HK-2 (cell line): ENCODE measurements around the gene RTKN.
"Not testable (repeated sequence)": the region's sequence is repeated elsewhere in the genome, so short reads cannot be mapped to it uniquely, and the experiment has no call there.

Experiments used
- DNase-seq: peaks from one replicate; pipeline ENCODE4 v3.0.0-alpha.2; 2018; ENCODE audit not compliant: unreplicated experiment

The RTKN gene

DNA sequence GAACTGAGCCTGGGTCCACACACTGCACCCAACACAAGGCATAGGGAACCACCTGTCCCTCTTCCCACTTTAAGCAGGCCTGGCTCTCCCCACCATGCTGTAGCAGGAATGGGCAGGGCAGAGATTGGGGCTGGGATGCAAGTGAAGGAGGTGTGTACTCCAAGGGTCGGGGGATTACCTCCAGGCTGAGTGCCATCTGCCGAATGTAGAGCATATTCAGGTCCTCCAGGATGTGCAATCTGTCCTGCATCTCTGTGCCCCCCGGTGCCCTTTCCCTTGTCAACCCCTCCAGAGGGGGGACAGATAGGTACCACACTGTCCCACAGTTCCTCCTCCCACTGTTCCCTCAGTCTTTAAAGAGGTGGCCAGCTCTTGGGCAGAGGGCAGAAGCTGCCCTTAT, 2.4 kb downstream of the RTKN start:
- DNase-seq = no peak

DNA sequence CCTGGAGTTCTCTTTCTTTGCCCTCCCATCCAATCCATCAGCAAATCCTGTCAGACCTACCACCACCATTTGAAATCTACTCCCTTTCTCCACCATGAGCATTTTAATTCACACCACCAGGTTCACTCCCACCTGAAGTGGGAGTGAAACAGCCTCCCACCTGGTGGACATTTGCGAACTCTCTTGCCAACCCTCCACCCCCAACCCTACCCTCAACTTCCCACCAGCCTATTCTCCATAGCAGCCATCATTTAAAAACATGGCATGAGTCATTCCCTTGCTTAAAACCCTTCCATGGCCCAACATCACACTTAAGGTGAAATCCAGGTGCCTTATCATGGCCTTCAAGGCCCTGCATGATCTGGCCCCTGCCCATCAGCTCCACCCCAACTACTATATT, 3.5 kb downstream of the RTKN start:
- no peak for DNase-seq

DNA sequence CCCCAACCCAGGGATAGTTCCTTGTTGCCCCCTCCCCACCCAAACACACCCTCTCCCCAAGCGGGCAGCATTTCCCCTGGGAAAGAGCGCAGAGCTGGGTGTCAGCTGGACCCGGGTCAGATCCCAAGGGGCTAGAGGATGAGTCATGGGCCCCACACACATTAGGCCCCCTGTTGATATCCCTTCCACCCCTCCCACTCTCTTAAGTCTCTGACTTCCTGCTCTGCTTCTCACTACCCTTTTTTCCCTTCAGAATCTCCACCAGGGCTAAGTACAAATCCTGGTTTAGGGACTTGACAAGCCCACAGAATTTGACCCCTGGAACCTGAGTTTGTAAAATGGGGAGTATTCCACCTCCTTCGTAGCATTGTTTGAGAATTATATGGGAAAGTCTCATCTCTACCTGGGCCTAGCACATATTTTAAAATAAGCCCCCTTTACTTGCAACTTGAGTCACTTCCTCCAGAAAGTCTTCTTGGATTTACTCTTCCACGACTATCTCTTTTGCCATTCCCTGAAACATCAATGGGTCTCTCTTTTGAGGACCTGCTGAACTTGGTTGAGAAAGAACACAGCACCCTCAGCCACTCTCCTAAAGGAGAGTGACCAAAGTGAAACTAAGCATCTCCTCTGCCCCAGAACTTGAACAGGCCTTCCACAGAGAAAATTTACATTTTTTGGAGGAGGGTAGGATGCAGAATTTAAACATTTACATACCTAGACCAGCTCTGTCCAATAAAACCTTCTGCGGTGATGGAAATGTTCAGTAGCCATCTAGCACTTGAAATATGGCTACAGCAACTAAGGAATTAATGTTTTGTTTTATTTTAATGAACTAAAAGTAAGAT, 4.7 kb downstream of the RTKN start:
- no peak for DNase-seq

DNA sequence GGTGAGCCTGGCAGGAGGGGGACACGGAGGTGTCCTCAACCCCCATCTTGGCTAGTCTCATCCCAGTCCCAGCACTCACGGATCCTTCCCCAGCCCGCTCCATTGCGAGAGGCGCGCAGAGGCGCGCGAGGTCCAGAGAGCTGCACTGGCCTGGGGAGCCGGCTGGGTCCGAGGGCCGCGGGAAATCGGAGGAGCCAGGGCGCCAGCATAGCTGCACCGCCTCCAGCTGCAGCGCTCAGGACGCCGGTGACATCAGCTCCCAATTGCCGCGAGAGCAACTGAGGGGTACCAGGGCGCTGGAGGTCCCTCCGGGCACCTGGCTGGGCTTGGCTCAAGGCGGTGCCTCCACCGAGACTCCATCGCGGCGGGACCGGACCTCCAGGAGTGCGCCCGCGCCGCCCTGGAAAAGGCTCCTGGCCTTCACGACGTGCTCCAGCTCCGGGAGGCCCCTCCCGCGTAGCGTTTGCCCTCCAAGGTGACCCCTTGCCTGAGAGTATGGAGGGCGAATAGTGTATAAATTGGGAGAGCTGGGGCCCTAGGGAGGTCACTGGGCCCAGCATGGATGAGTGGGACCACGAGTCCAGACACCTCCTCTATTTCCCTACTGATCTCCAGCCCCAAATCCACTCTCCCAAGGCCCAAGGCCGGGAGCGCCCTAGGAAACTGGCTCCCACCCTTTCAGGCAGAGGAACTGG, 5.5 kb downstream of the RTKN start:
- no peak for DNase-seq

DNA sequence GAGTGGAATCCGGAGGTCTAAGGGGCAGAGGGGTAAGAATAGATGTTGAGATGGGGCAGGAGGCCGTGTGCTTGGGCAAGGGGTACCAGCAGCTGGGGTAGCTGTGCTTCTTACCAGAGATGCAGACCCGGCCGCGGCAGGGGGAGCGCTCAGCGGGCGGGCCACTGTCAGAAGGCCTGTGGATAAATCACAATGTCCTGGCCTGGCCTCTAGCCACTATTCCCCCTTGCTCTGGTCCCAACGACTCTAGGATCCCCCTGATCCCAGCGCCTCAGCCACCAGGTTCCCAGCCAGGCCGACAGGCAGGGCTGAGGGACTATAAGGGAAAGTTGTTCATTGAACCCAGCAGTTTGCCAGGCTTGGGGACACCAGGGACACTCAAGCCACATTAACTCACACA, 11.2 kb downstream of the RTKN start:
- DNase-seq = no peak

DNA sequence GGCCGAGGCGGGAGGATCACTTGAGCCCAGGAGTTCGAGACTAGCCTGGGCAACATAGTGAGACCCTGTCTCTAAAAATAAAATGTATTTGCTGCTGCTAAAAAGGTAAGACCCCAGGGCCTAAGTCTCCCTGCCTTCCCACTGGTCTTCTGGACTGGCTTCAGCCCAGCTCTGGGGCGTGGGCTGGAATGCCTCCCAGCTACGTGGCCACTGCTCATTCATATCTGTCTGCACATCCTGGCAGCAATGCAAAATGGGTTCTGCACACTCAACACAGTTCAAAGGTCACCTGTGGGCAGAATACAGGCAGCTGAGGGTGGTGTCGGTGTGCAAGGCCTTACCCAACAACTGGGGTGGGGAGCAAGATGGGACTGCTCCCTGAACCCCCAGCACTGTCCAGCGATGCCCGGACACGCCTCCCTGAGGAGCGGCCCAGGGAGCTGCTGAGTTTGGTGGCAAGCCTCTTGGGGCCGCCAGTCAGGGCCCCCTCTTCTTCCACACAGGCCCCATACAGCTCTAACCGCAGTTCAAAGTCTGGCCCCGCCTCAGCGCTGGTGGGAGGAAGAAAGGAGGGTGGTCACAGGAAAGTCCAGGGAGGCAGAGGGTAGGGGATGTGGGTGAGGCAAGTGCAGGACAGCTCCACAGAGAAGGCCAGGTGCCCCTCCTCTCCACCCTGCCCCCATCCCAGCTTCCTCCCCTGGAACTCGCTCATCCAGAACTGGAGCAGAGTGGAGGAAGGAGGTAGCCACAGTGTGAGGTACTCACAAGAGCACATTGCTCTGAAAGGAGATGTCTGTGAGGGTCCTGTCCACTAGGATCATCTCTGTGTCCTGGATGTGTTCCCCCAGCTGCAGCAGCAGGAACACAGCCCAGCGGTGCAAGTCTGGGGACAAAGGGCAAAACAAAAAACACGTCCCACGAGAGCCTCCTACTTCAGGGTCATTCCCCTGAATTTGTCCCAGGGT, 12.0 kb downstream of the RTKN start:
- DNase-seq = no peak

DNA sequence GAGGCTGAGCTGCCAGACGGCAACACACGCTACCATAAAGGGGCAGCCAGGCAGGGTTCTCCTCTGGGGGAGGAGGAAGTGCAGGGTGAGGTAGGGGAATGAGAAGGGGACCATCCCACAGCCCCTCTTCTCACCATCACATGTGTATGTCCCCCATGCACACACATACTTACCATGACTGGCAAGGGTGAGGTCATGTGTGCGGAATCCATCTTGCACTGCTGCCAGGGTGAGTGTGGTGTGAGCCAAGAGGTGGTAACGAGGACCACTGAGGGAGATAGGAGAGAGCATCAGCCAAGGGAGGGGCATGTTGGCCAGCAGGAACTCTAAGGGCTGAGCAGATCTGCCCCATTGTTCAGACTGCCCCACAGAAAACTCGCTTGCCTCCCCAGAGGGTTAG, 13.1 kb downstream of the RTKN start:
- no peak for DNase-seq

DNA sequence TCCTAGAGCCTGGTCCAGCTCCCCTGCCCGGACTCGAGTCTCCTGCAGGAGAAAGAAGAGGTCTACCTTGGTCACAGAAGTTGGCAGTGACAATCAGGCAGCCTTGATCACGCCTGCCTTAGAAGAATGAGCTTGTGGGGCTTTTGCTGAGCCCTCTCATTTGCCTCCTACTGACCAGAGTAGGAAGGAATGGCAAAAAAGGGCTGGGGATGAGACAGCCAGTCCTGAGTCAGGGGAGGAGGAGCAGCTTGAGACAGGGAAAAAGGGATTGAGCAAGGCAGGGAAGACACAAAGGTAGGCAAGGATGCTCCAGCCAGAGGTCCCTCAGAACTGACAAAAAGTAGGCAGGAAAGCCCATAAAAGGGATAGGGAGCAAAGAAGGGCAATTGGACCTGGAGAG, 14.2 kb downstream of the RTKN start:
- no peak for DNase-seq

DNA sequence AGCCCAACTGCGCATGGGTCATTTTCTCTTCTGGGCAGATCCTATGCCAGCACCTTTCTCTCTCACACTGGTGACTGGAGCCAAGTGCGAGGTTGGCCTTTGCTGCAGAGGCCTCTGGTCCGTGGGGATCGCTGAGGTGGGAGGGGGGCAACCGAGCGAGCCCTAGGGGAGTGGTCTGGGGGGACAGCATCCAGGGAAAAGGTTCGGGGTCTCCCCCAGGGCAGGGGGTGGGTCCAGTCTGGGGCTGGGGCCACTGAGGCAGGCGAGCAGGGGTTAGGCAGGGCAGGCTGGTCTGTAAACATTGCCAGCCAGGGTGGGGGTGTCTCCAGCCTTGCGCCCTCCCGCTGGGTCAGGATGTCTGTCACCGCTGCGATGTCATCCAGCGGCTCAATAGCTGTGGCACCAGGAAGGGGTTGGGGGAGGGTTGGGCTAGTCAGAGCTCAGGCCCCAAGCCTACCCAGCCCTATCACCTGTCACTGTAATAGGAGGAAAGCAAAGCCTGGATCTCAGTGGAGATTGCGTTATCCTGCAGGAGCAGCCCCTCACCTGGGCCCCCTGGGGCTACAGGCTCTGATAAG, 15.5 kb downstream of the RTKN start:
- no peak for DNase-seq

DNA sequence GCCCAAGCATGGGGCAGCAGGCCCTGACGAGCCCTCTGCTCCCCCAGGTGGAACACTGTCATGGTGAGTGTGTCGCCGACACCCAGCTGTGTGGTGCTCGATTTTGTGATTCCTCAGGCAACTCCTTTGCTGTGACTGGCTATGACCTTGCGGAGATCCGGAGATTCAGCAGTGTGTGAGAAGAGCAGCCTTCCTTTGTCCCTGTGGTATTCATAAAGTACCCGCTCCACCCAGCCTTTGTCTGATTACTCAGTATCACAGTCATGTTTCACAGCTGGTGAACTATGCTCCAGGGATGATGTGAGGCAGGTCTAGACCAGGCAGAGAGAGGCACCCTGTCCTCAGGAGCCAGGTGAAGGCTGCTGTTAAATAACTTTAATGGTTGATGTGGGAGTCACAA, 16.2 kb downstream of the RTKN start:
- no peak for DNase-seq

DNA sequence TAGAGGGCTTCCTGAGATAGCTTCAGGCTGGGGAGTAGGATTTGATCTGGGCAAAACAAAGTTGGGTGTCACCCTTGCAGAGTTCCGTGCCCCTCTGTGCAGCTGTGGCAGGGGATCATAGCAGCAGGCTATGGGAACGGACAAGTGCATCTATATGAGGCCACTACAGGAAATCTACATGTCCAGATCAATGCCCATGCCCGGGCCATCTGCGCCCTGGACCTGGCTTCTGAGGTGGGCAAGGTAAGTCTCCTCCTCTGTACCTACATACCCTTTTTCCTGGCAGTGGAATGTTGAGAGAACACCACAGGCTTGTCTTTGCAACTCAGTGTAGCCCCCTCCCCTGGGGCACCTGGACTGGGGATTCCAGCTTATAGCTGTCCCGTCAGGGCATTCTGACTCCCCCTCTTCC, 16.7 kb downstream of the RTKN start:
- no peak for DNase-seq

DNA sequence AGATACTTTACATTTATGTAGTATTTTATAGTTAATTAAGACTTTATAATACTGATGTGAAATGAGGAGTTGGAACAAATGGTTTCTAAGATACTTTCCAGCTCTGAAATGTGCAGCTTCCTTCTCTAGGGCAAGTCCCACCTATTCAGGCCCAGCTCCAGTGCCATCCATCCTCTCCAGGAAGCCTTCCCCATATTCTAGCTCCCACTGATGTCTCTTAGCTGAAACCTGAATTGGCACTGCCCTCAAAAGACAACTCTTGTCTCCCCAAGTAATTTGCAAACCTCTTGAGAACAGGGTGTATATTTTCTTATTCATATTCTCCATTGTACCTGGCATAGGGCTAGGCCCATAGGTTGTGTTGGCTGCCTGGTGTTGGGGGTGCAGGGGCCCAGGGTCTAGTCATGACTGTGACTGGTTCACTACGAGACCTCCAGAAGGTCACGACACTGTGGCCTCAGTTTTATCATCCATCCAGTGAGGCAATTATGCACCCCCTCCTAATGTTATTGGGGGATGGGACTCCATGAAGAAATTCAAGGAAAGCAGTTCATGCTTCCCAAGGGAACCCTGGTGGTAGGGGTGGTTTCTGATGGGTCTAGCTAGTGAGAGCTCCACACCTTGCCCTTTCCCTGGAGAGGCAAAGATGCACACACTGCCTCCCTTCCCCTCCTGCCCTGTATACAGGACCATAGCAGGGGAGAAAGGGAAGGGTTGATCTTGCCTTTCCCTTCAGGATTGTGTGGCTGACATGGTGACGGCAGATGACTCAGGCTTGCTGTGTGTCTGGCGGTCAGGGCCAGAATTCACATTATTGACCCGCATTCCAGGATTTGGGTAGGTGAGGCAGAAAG, 17.4 kb downstream of the RTKN start:
- DNase-seq = no peak

DNA sequence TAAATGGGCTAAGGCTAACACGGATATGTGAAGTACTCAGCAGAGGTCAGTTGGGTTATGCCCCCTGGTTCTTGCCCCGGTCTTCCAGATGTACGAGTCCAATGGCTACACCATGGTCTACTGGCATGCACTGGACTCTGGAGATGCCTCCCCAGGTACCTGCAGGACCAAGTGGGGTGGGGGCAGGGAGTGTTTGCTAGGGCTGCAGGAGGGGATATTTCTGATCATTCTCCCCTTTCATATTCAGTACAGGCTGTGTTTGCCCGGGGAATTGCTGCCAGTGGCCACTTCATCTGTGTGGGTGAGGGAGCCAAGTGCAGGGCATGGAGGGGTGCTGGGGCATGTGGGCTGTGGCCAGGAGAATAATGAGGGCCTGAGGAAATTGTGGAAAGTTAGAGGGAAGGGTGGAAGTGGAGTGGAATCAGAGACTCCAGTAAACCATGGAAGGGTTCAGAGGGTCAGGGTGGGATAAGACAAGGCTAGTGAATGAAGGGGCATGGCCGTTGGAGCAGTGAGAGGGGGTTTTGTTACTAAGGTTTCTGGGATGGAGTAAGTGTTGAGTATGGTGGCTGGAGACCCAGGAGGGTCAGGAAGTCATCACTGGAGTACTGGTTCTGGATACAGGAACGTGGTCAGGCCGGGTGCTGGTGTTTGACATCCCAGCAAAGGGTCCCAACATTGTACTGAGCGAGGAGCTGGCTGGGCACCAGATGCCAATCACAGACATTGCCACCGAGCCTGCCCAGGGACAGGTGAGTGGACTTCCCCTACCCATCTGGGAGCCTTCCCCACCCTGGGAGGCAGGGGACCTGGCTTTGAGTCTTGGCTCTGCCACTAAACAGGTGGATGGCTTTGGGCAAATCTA, 18.3 kb downstream of the RTKN start:
- DNase-seq = no peak

DNA sequence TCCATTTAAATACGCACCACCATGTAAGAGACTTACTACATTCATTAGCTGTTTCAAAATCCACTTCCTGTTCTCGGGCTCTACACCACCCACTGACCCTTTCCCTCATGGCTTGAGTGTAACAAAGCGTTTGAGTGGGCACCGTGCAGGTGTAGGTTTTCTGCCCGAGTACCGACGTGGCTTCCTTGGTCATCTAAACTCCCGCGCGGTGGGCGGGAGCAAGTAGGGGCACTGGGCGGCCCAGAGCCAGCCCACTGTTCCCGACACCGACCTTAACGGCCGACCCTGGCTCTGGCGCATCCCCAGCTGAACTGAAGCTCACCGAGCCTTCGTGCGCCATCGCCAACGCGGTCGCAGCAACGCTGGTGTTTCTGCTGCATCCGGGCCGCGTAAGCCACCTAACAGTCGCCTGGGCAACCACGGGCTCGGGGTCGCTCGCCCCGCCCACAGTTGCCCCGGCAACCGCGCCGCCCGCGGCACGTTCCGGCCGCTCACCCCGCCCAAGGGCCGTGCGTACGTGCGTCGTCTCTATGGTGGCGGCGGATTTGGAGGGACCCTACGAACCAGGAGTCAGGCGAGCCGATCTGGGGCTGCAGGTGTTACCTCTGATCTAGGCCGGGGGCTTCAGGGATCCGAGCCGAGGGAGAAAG, 20.4 kb downstream of the RTKN start, which contains the start of the genes C2orf81 and WDR54:
Gene C2orf81, minus strand, starts transcription at position 399 of the 650 bp plus-strand sequence. Its CDS starts 59 bp downstream, at position 340.
Gene WDR54, plus strand, starts transcription at position 510 of the 650 bp plus-strand sequence. CDS start 424 bp downstream, outside the sequence.
- DNase-seq = no peak

DNA sequence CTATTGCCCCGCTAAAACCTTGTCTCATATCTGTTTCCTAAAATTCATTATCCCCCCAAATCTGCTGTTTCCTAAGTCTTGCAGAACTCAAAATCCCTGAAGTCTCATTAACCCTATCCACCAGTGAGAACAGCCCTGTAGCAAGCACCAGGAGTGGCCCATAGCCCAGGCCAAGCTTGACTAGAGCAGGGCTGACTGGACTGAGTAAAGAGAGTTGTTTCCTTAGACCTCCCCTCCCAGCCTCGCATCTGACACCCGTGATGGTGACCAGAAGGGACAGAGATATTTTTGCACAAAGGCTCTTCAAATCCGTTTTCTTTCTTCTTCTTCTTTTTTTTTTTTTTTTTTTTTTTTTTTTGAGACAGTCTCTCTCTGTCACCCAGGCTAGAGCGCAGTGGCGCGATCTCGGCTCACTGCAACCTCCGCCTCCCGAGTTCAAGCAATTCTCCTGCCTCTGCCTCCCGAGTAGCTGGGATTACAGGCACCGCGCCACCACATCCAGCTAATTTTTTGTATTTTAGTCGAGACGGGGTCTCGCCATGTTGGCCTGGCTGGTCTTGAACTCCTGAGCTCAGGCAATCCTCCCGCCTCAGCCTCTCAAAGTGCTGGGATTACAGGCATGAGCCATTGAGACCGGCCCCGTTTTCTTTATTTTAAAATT, 21.2 kb downstream of the RTKN start:
- not testable (repeated sequence) for DNase-seq

DNA sequence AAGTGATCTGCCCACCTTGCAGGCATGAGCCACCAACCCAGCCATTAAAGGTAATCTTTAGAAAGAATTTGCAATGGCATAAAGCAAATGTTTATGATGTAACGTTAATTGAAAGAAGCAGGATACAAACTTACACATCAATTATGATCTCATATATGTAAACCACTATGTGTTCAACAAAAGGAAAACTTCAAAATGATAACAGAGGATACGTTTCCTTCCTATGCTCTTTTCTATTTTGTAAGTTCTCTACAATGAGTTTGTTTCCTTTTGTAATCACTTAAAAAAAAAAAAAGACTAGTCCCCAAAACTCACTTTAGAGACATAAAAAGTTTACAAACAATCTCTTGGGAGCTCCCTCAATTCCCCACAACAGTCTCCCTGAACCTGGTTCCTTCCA, 21.7 kb downstream of the RTKN start:
- DNase-seq = no peak

DNA sequence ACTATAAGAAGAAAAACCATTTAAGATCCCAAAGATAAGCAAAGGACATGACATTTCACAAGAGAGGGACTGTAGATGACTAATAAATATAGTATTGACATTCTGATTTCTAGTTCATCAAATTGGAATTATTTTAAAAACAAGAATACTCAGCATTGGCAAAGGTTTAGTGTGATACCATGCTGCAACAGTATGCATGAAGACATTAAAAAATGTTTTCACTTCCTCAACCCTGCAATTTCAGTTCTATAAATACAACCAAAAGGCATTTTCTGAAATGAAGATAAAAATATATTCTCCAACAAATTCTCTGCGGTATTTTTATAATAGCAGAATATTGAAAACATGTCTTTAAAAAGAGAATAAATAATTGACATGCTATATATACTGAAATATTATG, 22.4 kb downstream of the RTKN start:
- DNase-seq = no peak

DNA sequence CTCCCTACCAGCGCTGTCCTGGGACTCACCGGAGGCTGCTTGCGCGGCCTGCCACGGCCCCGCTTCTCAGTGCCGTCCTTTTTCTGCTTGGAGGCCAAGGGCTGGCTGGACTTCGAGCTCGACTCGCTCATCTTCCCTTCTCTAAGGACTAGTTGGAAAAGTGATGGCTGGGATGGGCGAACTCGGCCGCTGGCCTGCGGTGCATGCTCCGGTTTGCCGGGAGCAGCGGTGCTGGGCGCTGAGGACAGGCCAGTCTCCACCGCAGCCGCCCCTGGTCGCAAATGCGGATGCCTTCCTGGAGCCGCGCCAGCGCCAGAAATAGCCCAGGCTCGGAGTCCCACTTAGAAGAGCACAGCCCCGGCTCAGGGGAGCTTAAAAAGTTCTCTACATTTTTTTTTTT, 23.4 kb downstream of the RTKN start:
- DNase-seq = no peak

DNA sequence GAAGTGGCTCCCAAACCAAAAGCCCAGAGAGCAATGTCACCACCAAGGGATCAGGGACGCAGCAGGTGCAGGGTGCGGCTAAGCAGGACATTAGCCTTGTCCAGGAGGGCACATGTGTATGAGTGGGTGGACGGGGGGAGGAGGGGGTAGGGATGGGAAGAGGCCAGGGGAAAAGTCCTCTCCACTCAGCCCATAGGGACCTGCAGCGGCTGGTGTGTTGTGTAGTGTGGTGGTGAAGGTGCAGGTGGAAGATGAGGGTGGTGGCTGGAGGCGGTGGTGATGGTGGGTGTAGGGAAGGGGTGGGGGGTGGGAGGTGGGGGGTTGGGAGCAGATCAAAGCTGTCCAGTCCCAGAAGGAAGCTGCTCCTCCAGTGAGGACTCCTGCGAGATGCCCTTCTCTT, 24.0 kb downstream of the RTKN start:
- no peak for DNase-seq
